ENCODE results near the gene MAP3K12. TPM values are rescaled to one million over a fixed set of nuclear protein-coding genes. Genes with fewer than 3 reads are reported as not detected.

The MAP3K12 gene
- total RNA-seq, 3 donors from 2014 or later (not counting 1 experiment from before 2014, with no cell fraction given) = 15.3 to 21.8 (median 21.8) TPM

DNA sequence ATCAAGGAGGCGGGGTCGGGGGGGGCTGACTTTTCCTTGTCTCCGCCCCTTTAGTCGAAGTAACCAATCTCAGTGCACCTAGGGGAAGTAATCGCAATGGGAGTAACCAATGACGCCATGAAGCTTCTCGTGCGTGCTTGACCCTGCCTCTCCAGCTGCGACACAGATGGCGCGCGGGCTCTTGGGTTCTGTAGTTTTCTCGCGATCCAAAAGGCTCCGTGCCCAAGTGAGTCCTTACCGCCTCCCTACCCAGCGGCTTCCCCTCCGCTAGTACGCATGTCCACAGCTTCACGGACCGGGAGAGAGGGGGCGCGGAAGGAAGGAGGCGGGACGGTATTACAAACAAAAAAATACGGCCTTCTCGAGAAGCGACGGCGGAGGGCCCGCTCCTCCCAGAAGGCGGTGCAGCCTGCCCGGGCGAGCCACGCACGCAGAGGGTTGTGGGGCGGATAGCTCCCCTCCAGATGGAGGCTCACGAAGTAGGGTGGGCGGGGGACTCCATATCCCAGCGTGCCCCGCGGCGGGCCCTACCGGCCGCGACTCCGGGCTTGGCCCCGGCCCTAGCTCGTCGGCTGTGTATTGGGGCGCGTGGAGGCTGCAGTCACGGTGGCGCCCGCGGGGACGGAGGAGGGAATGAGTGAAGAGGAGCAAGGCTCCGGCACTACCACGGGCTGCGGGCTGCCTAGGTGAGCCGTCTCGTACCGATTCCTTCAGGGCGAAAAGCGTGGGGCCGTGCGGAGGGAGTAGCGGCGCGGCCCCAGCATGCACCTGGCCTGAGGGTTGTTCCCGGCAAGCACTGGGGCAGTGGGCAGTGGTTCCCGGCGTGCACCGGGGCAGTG, 1.7 kb upstream of the MAP3K12 start, which contains the start of gene TARBP2:
TARBP2 (plus strand) TSS at position 508 of the 839 bp plus-strand sequence; CDS start at position 634, 126 bp downstream.
- ATAC-seq (peak; percentile 78 to 92 (median 82)), DNase-seq (peak; percentile 97 to 99)
- H3K4me1 ChIP-seq (ENCODE audit: control insufficient read depth, insufficient read depth, low read length) = peaks cover 34% of the 10 kb centered on the region
- no peaks in the 10 kb centered on the region for H3K9me3 ChIP-seq (ENCODE audit: control insufficient read depth, insufficient read depth, low read length)
- intact Hi-C loops (cut with micrococcal nuclease) = loop anchor here (1.0 to 10.0 kb wide), 7 partner anchors 8 to 296 kb away; partner anchors contain the start of genes AAAS, CALCOCO1, ITGB7 and PRR13
- peak within 1 kb of the TSS; percentile 56 for H3K4me3 ChIP-seq (ENCODE audit: low read length)
- Mint-ChIP-seq H3K4me3 (peak within 1 kb of the TSS; percentile 99), H3K4me1 (peaks cover 18 to 37% of the 10 kb centered on the region in 2 donors), H3K36me3 (no peaks in the 10 kb centered on the region), H3K27ac (peak within 1 kb of the TSS; percentile 98 to 99), H3K9me3 (no peaks in the 10 kb centered on the region), H3K27me3 (ENCODE audit: low read depth in 2 of 2) (no peaks in the 10 kb centered on the region)
- TF ChIP-seq, protein P1, sequence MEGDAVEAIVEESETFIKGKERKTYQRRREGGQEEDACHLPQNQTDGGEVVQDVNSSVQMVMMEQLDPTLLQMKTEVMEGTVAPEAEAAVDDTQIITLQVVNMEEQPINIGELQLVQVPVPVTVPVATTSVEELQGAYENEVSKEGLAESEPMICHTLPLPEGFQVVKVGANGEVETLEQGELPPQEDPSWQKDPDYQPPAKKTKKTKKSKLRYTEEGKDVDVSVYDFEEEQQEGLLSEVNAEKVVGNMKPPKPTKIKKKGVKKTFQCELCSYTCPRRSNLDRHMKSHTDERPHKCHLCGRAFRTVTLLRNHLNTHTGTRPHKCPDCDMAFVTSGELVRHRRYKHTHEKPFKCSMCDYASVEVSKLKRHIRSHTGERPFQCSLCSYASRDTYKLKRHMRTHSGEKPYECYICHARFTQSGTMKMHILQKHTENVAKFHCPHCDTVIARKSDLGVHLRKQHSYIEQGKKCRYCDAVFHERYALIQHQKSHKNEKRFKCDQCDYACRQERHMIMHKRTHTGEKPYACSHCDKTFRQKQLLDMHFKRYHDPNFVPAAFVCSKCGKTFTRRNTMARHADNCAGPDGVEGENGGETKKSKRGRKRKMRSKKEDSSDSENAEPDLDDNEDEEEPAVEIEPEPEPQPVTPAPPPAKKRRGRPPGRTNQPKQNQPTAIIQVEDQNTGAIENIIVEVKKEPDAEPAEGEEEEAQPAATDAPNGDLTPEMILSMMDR (IDR thresholded peaks at IDR 0.05) = no peak
- H3K27ac ChIP-seq (ENCODE audit: low read length) = peak within 1 kb of the TSS; percentile 99
- H3K27me3 ChIP-seq (ENCODE audit: control insufficient read depth, insufficient read depth, low read length) = no peaks in the 10 kb centered on the region
- under 1% methylated on average over 74 of the region's 74 CpGs for WGBS (ENCODE audit: insufficient coverage)
- H3K36me3 ChIP-seq (ENCODE audit: control insufficient read depth, insufficient read depth, low read length) = peaks cover 12% of the 10 kb centered on the region

DNA sequence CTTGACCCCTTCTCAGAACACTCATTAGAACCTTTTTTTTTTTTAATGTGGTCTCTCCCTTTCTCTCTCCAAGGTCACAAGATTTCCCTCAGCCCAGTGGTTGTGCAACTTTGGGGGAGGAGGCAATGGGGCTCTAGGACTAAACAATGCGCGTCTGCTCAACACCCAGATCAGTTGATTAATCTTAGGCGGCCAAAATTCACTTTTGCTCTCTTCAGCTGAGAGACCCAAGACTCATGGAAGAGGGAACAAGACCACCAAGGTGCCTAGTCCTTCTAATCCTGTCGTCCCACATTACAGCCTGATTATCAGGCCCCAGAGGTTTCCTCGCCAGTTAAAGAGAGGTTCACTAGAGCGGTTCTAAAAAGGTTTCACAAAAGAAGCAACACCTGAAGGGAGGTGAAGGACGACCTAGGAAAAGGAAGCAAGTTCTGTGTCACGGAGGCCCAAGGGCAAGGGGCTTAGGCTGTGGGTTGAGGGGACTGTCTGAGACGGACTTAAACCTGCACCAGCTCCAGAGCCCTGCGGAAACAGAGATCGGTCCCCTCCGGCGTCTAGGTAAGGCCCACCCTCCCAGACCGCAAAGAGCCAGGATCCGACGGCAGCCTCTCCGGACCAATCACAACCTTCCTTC, 1.0 kb upstream of the MAP3K12 start:
- TF ChIP-seq, protein P1 (IDR thresholded peaks at IDR 0.05) = no peak
- Mint-ChIP-seq H3K27ac (peak overlapping the region; percentile 98 to 99), H3K36me3 (no peaks in the 10 kb centered on the region), H3K27me3 (ENCODE audit: low read depth in 2 of 2) (no peaks in the 10 kb centered on the region), H3K4me3 (peak overlapping the region; percentile 99), H3K4me1 (peaks cover 18 to 37% of the 10 kb centered on the region in 2 donors), H3K9me3 (no peaks in the 10 kb centered on the region)
- DNase-seq = peak in 1 of 2 donors; percentile 64
- Histone ChIP-seq H3K4me1 (ENCODE audit: control insufficient read depth, insufficient read depth, low read length) (peaks cover 34% of the 10 kb centered on the region), H3K27ac (ENCODE audit: low read length) (peak overlapping the region; percentile 99), H3K36me3 (ENCODE audit: control insufficient read depth, insufficient read depth, low read length) (peaks cover 7% of the 10 kb centered on the region), H3K9me3 (ENCODE audit: control insufficient read depth, insufficient read depth, low read length) (no peaks in the 10 kb centered on the region), H3K27me3 (ENCODE audit: control insufficient read depth, insufficient read depth, low read length) (no peaks in the 10 kb centered on the region), H3K4me3 (ENCODE audit: low read length) (peak overlapping the region; percentile 56)
- no peak for ATAC-seq
- WGBS (ENCODE audit: insufficient coverage) = 2% methylated on average over 17 of the region's 17 CpGs
- intact Hi-C loops (cut with micrococcal nuclease) = loop anchor here (1.0 to 10.0 kb wide), 6 partner anchors 49 to 295 kb away; partner anchors contain the start of genes AAAS, CALCOCO1, ITGB7 and PRR13

DNA sequence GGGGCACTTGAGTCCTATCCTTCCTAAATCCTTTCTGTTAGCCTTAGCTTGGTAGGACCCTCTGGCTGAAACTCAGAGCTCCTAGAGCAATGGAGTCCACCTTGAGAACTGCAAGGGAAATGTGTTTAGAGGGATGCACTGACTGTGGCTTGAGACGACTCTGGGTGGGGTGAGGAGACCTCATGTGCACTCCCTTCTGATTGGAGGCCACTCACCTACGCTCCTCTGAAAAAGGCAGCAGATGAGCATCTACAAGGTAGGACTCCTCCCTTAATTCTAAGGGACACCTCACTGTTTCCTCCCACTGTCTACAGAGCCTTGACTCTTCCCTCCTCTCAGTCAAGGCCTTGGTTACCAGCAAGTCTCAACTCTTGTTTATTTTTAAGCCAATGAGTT, 1.0 kb downstream of the MAP3K12 start:
- TF ChIP-seq, protein P1 (IDR thresholded peaks at IDR 0.05) = no peak
- peak overlapping the region; percentile 98 to 99 for H3K27ac Mint-ChIP-seq
- no peaks in the 10 kb centered on the region for H3K27me3 ChIP-seq (ENCODE audit: control insufficient read depth, insufficient read depth, low read length)
- peaks cover 30 to 50% of the 10 kb centered on the region in 2 donors for H3K4me1 Mint-ChIP-seq
- H3K4me3 Mint-ChIP-seq = peak overlapping the region; percentile 99
- ATAC-seq = no peak
- no peaks in the 10 kb centered on the region for H3K36me3 ChIP-seq (ENCODE audit: control insufficient read depth, insufficient read depth, low read length)
- no peak overlapping the region for H3K4me3 ChIP-seq (ENCODE audit: low read length)
- no peak for DNase-seq
- H3K9me3 Mint-ChIP-seq = no peaks in the 10 kb centered on the region
- no peaks in the 10 kb centered on the region for H3K9me3 ChIP-seq (ENCODE audit: control insufficient read depth, insufficient read depth, low read length)
- H3K36me3 Mint-ChIP-seq = no peaks in the 10 kb centered on the region
- H3K27me3 Mint-ChIP-seq (ENCODE audit: low read depth in 2 of 2) = no peaks in the 10 kb centered on the region
- H3K27ac ChIP-seq (ENCODE audit: low read length) = no peak overlapping the region
- H3K4me1 ChIP-seq (ENCODE audit: control insufficient read depth, insufficient read depth, low read length) = peaks cover 43% of the 10 kb centered on the region
- intact Hi-C loops (cut with micrococcal nuclease) = no loop called here
- 97% methylated on average over 2 of the region's 2 CpGs for WGBS (ENCODE audit: insufficient coverage)

Data from natural killer cell (primary cell).